KBM-7 (cell line): ENCODE data around the gene CAMTA1.

Experiments
- DNase-seq: peaks from one replicate; pipeline ENCODE4 v3.0.0-alpha.2; 2015
- in situ Hi-C: fragments of 300-500 bp; cut with MboI; formaldehyde crosslinking; loops from 2 replicates; pipeline ENCODE4 v1.14.3; 2020; ENCODE audit warnings: low sequenced_read_pairs, low pct_unique_long_range_greater_than_20kb, mixed read lengths

The CAMTA1 gene

GRCh38 chr1:7005762-7006161, 220.5 kb downstream of the CAMTA1 start:
- in situ Hi-C loops: no loop called here
- DNase-seq: no peak

DNA sequence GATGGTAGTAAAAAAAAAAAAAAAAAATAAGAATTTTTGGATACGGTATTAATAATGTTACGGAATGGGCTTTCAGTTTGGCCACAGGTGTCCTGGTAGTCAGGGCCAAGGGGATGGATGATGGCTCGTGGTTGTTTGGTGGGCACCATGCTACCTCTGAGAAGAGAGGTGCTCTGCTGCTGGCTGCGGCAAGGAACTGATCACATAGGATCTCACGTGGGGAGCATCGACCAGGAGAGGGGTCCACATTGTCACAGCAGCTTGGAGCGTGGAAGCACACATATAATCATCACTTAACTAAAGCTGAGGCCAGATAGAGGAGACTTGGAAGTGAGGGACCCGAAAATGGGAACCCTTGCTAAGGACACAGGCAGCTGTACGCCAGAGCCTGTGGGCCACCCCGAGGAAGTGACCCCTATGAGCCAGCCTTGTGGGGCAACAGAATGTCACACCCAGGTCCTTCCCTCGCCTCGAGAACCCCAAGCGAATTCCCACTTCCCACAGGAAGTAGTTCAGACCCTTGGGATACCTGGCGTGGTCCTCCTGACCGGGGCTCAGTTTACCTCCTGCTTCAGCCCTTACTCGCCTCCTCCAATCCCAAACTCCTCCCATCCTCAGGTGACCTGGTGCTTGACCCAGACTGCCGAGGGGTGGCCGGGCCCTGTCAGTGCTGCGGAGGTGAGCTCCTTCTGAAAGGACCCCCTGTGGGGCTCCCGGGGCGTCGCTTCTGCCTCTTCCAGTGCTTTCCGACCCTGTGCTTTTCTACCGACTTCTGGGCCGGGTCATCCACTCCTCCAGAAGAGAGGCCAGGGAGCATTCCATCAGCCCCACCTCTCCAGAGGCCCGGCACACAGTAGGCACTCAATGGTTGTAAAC, 222.0 kb downstream of the CAMTA1 start:
- no peak for DNase-seq
- in situ Hi-C loops: no loop called here

- in situ Hi-C loops: no loop called here
- no peak for DNase-seq
Observed at GRCh38 chr1:7007902-7008301, 222.6 kb downstream of the CAMTA1 start.

- in situ Hi-C loops: no loop called here
Observed at GRCh38 chr1:7008331-7008730, 223.1 kb downstream of the CAMTA1 start.

GRCh38 chr1:7008975-7009740, 223.9 kb downstream of the CAMTA1 start:
- in situ Hi-C loops: no loop called here
- no peak for DNase-seq

More at GRCh38 chr1:7008331-7008730, 223.1 kb downstream of the CAMTA1 start:
- no peak for DNase-seq

GRCh38 chr1:7009741-7010525, 224.7 kb downstream of the CAMTA1 start:
- in situ Hi-C loops: no loop called here
- no peak for DNase-seq

DNA sequence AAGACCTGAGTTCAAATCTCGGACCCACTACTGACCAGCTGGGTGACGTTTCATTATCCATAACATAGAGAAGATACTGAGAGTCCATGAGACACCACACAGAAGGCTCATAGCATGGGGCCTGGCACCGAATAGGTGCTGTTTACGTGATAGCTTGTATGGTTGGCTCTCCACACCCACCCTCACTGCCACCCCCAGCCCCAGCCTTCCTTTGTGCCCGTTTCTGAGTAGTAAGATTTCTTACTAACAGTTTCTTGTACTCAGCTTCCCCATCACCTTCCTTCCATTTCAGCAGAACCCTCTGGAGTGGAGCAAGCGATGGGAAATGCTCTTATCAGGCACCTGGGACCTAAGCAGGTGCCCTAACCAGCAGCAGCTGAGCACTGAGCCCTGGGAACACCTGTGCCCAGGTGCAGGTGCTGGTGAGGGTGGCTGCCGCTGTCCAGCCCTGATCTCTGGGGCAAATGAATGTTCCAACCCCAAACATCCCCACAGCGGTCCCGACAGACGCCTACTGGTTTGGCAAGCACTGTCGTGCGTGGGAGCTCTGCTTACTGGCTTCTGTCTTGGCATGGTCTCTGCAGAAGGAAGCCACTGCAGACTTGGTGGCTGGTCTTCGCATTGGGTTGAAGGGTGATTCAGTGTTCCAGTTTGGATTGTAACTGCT, 225.4 kb downstream of the CAMTA1 start:
- in situ Hi-C loops: no loop called here
- no peak for DNase-seq

DNA sequence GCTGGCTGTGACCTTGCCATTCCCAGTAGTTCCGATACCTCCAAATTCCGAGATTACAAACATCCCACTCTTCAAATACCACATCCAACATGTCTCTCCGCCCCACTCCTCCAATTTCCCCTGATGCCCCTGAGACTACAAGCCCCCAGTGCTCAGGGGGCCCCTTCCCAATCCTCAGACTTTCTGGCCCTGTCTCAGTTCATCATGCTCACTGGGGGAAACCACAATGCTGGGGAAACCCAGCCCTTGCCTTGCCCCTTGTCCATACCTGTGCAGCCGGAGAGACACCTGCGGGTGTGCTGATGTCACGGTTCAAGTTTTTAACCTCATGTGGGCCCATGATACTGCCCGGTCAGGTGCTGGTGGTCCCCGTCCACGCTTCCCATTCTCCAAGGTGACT, 226.6 kb downstream of the CAMTA1 start:
- DNase-seq: no peak
- in situ Hi-C loops: no loop called here

GRCh38 chr1:7012461-7012924, 227.2 kb downstream of the CAMTA1 start:
- in situ Hi-C loops: no loop called here
- no peak for DNase-seq

DNA sequence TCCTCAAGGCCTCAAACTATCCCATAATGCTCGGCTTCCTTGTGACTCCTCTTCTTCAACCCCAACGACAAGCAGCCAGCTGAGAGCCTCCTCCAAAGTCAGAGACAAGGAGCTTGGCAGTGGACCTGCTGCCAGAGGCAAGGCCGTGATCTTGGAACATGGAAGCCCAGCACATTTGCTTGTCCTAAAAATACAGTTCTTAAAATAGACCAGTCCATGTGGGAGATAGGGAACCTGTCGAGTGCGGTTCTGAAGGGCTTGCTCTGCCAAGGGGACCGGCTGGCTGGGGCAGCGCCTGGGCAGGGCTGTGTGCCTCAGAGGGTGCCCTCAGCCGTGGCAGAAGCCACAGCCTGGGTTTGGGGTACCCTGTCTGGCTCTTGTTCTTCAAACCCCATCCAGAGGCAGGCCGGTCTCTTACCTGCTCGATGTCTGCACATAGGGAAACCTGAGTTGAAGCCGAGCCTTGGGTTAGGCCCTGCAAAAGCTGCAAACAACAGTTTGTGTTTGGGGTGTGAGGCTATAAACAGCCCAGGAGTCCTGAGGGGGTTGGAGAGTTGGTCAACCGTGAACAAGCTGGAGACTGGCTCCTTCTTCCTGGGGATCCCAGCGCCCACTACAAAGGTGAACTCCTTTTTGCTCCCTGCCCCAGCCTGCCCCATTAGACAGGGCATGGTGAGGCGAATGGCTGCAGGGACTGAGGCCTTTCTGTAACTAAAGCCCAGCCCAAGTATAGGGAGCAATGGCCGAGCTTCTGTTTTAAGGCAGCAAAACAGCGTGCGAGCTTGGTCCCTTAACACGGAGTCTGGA, 228.8 kb downstream of the CAMTA1 start:
- in situ Hi-C loops: no loop called here
- DNase-seq: no peak

GRCh38 chr1:7014640-7014930, 229.3 kb downstream of the CAMTA1 start:
- DNase-seq: no peak
- in situ Hi-C loops: no loop called here

- no peak for DNase-seq
- in situ Hi-C loops: no loop called here
Observed at GRCh38 chr1:7015022-7015421, 229.8 kb downstream of the CAMTA1 start.

DNA sequence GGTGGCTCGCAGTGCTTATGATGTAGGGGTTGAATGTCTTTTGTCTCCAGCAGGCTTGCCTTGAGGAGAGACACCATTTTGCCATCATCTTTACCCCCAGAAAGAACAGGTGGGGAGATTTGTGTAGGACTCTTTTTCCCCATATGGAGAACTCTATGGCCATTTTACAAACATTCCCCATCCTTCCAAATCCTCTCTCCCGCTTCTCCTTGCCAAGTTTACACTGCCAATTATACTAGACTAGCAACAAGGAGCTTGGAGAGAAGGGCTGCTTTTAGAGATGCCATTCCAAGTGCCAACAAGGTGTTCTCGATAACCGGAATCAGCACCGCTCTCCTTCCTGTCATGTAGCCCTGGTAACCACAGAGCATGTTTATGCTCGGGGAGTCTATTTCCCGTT, 233.1 kb downstream of the CAMTA1 start:
- in situ Hi-C loops: no loop called here
- no peak for DNase-seq

GRCh38 chr1:7018826-7019225, 233.6 kb downstream of the CAMTA1 start:
- DNase-seq: no peak
- in situ Hi-C loops: no loop called here

DNA sequence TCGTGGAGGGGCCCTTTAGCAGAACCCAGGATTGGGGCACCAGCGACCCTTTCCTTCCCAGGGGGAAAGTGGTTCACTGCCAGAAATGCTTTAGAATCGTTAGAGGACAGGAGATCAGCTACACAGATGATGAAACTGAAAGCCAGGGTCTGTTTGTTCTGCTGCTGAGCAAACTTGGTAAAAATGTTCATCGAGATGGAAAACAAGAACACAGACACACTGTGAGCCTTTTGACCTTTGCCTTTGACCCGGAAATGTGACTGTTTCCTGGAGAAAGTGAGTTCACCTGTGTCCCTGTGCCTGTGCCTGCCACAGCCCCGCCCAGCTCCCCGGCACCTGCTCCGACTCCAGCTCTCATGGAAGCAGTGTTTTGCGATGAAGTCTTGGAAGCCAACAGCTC, 234.3 kb downstream of the CAMTA1 start:
- in situ Hi-C loops: no loop called here
- no peak for DNase-seq

- in situ Hi-C loops: no loop called here
- DNase-seq: no peak
Observed at GRCh38 chr1:7022058-7022457, 236.8 kb downstream of the CAMTA1 start.

- in situ Hi-C loops: no loop called here
- no peak for DNase-seq
Observed at GRCh38 chr1:7025013-7025412, 239.8 kb downstream of the CAMTA1 start.

- in situ Hi-C loops: no loop called here
- DNase-seq: no peak
Observed at GRCh38 chr1:7026169-7026568, 240.9 kb downstream of the CAMTA1 start.

GRCh38 chr1:7032992-7033391, 247.7 kb downstream of the CAMTA1 start:
- in situ Hi-C loops: no loop called here
- DNase-seq: no peak
